Tibial artery (tissue), 4 donors: ENCODE data around the gene TNNT2.

Source experiments
- DNase-seq, 2 donors: peaks; one replicate each; pipeline ENCODE4 v3.0.0-alpha.2; 2019
- H3K27ac ChIP-seq, 2 donors: fragments of 200-600 bp; sonication (generic) in 1 of 2; 1 replicate in 1 of 2; 2 replicates in 1 of 2; pipeline ENCODE4 v1.5.1; 2018 to 2019; ENCODE audit warnings: mild to moderate bottlenecking in 1 of 2
- H3K27me3 ChIP-seq, 2 donors: fragments of 200-600 bp; sonication (generic) in 1 of 2; one replicate each; pipeline versions ENCODE4 v1.5.1 to v1.6.0; 2016 to 2019
- H3K36me3 ChIP-seq, 3 donors: fragments of 200-600 bp; sonication (generic) in 2 of 3; one replicate each; pipeline ENCODE4 v1.5.1; 2016 to 2019; ENCODE audit warnings: mild to moderate bottlenecking in 2 of 3
- H3K4me1 ChIP-seq, 4 donors: fragments of 200-600 bp; sonication (generic) in 2 of 4; 1 replicate in 3 of 4; 2 replicates in 1 of 4; pipeline ENCODE4 v1.5.1; 2016 to 2019
- H3K4me3 ChIP-seq, 2 donors: fragments of 200-600 bp; sonication (generic) in 1 of 2; 1 replicate in 1 of 2; 2 replicates in 1 of 2; pipeline ENCODE4 v1.5.1; 2018 to 2019; ENCODE audit warnings: mild to moderate bottlenecking in 2 of 2
- H3K9me3 ChIP-seq, 3 donors: fragments of 200-600 bp; sonication (generic) in 1 of 3; one replicate each; pipeline ENCODE4 v1.5.1; 2016 to 2019
- CTCF ChIP-seq, 2 experiments: fragments of 200-600 bp in 1 of 2; fragments of 450-650 bp in 1 of 2; IDR thresholded peaks; one replicate each; pipeline ENCODE4 v1.5.1; 2017 to 2019; ENCODE audit warnings: antibody characterized with exemption in 2 of 2, mild to moderate bottlenecking in 1 of 2, moderate library complexity in 1 of 2
- intact Hi-C: fragments of 100-400 bp; cut with DNase I; formaldehyde crosslinking; loops from one replicate; pipeline ENCODE4 v1.15.0; 2023; ENCODE audit warnings: low total_unique reads

TNNT2 gene

DNA sequence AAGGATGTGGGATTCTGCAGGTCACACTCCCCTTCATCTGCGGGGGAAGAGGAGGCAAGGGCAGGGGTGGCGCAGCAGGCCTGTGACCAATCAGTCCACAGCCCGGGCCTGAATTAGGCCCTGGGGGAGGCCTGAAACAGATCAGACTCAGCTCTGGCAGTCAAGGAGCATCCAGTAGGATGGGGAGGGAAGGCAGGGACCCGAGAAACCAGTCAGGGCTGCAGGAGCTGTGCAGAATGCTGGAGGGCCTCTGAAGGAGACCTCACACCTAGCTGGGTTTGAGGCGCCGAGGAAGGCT lies 12.7 kb downstream of the TNNT2 start:
- Histone ChIP-seq H3K9me3 (no peaks in the 10 kb centered on the region), H3K4me3 (no peak overlapping the region), H3K36me3 (no peaks in the 10 kb centered on the region), H3K4me1 (no peaks in the 10 kb centered on the region), H3K27me3 (peaks cover 0 to 35% of the 10 kb centered on the region in 2 donors), H3K27ac (no peak overlapping the region)
- DNase-seq, result no peak
- no peak for TF ChIP-seq CTCF (IDR thresholded peaks at IDR 0.05)
- intact Hi-C loops, result loop anchor here (5.0 kb wide), 1 partner anchor 112 kb away; no protein-coding TSS in a partner anchor

DNA sequence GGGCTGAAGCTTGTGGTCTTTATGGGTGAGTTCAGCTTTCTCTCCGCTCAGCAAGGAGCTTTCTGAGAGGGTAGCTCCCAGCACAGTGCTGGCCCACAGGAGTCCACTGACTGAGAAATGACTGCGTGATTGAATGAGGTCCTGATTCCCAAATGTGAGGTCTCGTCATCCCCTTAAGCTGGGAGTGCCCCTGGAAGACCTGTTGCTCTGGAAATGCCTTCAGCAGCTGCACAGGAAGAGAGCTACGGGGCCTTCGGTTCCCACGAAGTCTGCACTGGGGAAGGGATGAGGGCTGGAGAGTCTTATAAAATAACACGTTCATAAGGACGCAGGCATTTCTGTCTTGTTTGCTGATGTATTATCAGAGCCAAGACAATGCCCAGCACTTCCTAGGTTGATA lies 14.0 kb downstream of the TNNT2 start:
- intact Hi-C loops, result loop anchor here (5.0 kb wide), 1 partner anchor 111 kb away; no protein-coding TSS in a partner anchor
- no peak for TF ChIP-seq CTCF (IDR thresholded peaks at IDR 0.05)
- no peak for DNase-seq
- no peaks in the 10 kb centered on the region for H3K4me1 ChIP-seq
- H3K36me3 ChIP-seq, result no peaks in the 10 kb centered on the region
- no peak overlapping the region for H3K4me3 ChIP-seq
- H3K27me3 ChIP-seq, result peaks cover 0 to 36% of the 10 kb centered on the region in 2 donors
- H3K27ac ChIP-seq, result no peak overlapping the region
- no peaks in the 10 kb centered on the region for H3K9me3 ChIP-seq

DNA sequence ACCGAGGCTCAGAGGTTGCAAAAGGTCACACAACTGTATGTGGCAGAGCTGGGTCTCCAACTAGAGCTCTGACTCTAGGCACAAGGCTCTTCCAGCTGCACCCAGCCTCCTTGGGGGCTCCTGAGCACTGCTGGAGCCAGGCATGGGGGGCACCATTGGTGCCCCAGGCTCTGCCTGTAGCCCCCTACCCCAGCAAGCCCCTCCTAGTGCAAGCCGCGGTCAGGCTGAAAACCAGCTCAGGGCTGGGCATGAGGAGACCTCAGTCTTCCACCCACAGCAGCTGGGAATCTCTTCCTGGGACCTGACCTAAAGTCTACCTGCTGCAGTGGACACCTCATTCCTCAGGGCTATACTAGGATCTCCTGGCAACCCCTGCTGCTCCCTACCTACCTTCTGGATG lies 14.6 kb downstream of the TNNT2 start:
- H3K36me3 ChIP-seq, result no peaks in the 10 kb centered on the region
- H3K27me3 ChIP-seq, result peaks cover 0 to 34% of the 10 kb centered on the region in 2 donors
- H3K4me3 ChIP-seq, result no peak overlapping the region
- no peak for TF ChIP-seq CTCF (IDR thresholded peaks at IDR 0.05)
- no peaks in the 10 kb centered on the region for H3K4me1 ChIP-seq
- no peaks in the 10 kb centered on the region for H3K9me3 ChIP-seq
- no peak overlapping the region for H3K27ac ChIP-seq
- intact Hi-C loops, result loop anchor here (5.0 kb wide), 1 partner anchor 111 kb away; no protein-coding TSS in a partner anchor
- DNase-seq, result no peak

GRCh38 chr1:201361652-201362504 lies 15.6 kb downstream of the TNNT2 start:
- Histone ChIP-seq H3K9me3 (no peaks in the 10 kb centered on the region), H3K4me1 (no peaks in the 10 kb centered on the region), H3K4me3 (no peak overlapping the region), H3K27ac (no peak overlapping the region), H3K27me3 (peaks cover 0 to 33% of the 10 kb centered on the region in 2 donors), H3K36me3 (no peaks in the 10 kb centered on the region)
- intact Hi-C loops, result loop anchor here (5.0 kb wide), 1 partner anchor 110 kb away; no protein-coding TSS in a partner anchor
- peak; percentile 67 to 68 for TF ChIP-seq CTCF (IDR thresholded peaks at IDR 0.05)
- no peak for DNase-seq

- no peak for DNase-seq
Observed at GRCh38 chr1:201360901-201361651, 16.4 kb downstream of the TNNT2 start.

More at GRCh38 chr1:201360901-201361651, 16.4 kb downstream of the TNNT2 start:
- Histone ChIP-seq H3K9me3 (no peaks in the 10 kb centered on the region), H3K27me3 (peaks cover 0 to 40% of the 10 kb centered on the region in 2 donors), H3K4me1 (no peaks in the 10 kb centered on the region), H3K27ac (no peak overlapping the region), H3K36me3 (no peaks in the 10 kb centered on the region), H3K4me3 (no peak overlapping the region)
- intact Hi-C loops, result loop anchor here (5.0 kb wide), 1 partner anchor 109 kb away; no protein-coding TSS in a partner anchor
- no peak for TF ChIP-seq CTCF (IDR thresholded peaks at IDR 0.05)
